GM19324 (cell line): Measurements from ENCODE around the gene NFXL1.

Experiments
- ATAC-seq: cut with Tn5 transposase; IDR thresholded peaks from one replicate; pipeline ENCODE4 v1.9.1; 2021; ENCODE audit warnings: mild to moderate bottlenecking, moderate library complexity; ENCODE audit not compliant: unreplicated experiment, low FRiP score

Gene NFXL1

DNA sequence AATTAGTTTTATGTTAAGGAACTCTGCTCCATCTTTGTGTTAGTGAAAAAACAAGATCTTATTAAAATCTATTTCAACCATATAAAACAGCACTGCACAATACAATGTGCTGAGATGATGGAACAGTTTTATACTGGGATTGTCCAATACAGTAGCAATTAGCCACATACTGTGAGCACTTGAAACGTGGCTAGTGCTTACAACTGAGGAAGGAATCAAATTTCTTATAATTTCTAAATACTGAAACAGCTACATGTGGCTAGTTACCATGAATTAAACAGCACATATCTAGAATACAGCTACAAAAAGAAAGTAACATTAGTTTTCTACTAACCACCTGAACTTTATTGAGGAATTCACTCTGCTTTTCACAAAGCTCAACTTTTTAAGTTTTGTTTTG is 14.7 kb downstream of the NFXL1 start:
- no peak for ATAC-seq

DNA sequence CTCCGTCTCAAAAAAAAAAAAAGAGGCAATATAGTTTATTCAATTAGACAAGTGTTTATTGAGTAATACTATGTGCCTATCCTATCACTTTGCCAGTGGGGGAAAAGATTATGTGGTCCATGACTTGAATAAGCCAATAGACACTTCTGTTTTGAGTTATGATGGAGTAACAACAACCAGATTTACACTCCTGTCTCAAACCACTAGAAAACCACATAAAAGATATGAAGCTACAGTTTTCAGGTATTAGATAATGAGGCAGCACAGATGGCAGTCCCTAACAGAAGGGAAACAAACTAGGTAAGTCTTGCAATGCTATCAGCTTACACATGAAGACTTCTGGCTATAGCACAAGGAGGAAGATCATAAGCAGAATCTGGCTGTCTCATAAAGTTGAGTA is 22.5 kb downstream of the NFXL1 start:
- ATAC-seq = no peak

DNA sequence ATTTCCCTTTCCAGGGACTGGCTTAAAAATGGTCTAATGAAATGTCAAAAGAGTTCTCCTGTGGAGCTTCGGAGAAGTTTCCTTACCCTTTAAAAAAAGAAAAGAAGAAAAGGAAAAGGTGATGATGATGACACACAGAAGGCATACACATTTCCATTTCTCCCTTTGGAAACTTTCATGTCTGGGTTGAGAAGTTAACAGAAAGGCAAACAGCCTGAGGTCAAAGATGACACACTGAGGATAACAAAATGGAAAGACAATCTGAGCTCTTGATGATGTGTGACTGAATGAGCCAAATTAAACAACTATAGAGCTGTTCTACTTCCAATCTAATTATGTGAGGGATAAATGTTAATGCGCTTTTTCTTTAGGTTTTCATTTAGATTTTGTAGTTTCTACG is 32.2 kb downstream of the NFXL1 start:
- ATAC-seq = no peak

DNA sequence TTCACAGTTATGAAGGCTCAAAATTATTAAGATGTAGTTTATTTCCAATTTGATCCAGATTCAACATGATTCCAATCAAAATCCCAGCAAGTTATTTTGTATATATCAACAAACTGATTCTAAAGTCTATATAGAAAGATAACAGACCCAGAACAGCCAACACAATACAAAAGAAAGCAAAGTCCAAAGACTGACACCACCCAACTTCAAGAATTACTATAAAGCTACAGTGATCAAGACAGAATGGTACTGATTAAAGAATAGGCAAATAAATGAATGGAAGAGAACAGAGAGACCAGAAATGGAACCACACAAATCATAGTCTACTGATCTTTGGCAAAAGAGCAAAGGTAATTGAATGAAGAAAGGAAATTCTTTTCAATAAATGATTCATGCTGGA is 34.9 kb downstream of the NFXL1 start:
- no peak for ATAC-seq

DNA sequence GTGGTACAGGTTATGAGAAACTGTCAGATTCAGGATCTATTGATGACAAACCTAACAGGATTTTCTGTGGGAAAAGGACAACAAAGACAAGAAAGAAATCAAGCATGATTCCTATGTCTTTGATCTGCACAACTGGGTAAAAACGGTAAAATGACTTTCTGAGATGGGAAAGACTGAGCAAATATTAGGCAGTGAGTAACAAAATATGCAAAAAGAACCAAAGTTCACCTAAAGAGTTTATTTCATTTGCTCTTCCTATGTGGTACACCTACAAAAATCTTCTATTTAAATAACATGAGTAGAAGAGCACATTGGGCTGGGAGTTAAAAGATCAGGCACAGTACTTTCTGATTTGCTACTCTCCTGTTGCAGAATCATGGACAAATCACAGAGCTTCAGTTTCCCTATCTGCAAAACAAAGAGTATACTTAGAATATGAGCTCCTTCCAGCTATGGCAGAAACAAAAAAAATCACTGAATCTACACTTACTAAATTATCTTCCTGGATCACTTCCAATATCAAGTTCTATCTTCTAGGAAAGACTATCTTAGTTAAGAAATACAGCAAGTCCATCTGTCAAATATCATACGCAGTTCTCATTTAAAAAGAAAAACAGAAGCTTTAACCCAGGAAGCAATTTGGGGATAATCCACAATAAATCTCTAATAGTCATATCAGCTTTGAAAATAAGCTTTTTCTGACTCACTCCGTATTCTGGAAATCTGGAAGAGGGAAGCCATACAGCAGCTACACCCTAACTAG is 37.4 kb downstream of the NFXL1 start:
- no peak for ATAC-seq

DNA sequence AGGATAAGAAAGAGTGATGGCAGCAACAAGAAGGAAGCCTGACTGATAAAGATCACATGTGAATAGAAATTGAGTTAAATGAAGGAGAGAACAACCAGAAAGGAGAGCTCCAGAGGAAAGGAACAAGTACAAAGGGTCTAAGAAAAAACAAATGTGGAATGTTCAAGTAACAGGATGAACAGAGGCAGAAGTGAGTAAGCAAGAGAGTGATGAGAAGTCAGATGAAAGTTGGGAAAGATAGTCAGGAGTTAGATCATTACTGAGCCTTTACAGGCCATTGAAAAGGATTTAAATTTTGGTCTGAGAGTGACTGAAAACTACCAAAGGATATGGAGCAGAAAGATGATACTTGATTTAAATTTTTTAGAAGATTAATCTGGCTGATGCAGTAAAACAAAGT is 38.1 kb downstream of the NFXL1 start:
- no peak for ATAC-seq

DNA sequence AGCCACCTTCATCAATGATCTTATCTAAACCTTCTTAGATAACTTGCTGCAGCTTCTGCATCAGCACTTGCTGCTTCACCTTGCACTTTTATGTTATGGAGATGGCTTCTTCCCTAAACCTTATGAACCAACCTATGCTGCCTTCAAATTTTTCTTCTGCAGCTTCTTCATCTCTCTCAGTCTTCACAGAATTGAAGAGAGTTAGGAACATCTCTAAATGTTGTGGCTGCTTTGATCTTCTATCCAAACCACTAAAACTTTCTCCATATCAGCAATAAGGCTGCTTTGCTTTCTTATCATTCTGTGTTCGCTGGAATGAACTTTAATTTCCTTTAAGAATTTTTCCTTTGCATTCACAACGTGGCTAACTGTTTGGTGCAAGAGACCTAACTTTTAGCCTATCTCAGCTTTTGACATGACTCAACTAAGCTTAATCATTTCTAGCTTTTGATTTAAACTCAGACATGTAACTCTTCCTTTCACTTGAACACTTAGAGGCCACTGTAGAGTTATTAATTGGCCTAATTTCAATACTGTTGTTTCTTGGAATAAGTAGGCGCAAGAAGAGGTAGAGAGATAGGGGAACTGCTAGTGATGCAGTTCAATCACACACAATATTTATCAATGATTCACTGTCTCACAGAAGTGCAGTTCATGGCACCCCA is 40.4 kb downstream of the NFXL1 start:
- ATAC-seq = no peak

DNA sequence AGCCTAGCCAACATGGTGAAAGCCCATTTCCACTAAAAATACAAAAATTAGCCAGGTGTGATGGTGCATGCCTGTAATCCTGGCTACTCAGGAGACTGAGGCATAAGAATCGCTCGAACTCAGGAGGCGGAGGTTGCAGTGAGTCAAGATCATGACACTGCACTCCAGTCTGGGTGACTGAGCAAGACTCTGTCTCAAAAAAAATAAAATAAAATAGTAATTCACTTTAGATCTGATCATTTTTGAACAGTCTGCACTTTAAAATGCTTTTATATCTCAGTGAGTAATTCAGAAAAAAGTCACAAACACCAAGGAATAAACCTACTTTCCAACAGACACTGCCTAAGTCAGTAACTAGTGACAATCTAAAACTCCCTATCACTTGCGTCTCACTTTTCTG is 50.9 kb downstream of the NFXL1 start:
- ATAC-seq = no peak

DNA sequence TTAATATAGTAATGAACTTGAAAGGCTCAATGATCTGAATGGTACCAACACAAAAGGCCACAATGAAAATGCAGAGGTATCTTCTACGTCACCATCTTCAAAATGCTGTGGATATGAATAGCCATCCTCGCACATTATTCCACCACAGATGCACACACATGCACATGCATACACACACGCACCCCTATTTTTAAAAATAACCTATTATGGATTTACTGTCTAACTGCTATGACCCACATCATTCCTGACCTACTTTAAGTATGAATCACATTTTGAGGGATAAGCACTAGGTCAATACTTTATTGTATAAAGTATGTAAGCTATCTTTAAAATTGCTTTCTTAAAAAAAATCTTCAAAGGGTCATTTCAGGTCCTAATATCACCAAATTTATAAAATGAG is 52.1 kb downstream of the NFXL1 start:
- ATAC-seq = no peak

DNA sequence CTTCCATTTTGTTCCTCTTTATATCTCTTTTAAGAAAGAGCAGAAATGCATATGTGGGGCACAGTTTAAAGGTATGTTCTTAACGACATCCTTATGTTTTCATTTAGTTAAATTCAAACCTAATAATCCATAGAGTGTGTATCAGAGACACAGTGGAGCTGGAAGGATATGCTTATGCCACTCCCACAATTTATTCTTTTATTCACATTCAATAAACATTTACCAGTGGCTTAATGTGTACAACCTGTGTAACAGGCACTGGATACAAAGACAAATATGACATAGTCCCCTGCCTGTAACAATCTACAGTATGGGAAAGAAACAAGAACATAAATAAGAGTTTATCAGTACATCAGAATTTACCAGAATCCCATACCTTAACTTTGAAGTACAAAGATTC is 54.1 kb downstream of the NFXL1 start:
- ATAC-seq = no peak

DNA sequence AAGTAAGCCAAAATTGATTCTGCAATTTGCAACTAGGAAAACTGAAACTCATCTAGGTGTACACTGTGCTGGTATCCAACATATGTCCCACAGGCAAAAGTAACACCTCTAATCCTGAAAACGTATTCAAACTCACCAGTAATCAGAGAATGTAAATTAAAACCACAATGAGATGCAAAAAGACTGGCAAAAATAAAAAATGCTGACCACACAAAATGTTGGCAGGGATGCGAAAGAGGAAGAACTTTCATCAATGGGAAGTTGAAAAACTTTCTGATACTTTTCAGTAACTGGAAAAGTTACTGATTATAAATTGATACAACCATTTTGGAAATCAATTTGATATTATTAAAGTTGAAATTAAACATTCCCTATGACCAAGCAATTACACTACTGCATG is 56.4 kb downstream of the NFXL1 start:
- ATAC-seq = no peak

DNA sequence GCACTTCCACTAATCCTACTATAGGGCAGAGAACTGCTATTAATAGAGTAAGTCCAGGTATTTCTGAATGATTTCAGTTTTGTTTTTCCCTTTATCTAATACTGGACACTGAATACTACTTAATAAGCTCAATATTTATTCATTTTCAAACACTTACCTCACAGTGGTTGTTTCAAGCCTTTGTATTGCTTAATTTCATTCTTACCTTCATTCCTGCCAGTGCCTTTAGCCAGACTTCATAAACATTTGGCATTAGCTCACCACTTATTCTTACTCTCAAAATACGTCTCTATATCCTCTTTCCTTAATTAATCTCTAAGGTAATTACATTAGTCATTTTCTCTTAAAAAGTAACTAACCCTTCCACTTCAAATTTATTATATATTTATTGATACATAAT is 57.7 kb downstream of the NFXL1 start:
- ATAC-seq = no peak

DNA sequence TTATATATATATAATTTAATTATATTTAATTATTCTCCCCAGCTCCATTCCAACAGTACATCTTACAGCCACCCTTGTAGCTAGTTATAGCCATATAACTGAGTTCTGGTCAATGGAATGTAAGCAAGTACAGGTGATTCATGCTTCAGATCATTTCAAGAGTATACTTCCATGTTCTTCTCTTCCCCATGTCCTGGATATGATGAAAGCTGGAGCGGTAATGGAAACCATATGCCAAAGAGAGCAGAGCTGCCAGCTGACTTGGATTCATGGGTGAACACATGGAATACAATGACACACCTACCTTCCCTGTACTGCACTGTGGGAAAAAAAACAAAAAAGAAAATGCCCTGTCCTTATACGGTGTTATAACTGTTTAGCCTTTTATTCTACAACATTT is 59.0 kb downstream of the NFXL1 start:
- ATAC-seq = no peak

DNA sequence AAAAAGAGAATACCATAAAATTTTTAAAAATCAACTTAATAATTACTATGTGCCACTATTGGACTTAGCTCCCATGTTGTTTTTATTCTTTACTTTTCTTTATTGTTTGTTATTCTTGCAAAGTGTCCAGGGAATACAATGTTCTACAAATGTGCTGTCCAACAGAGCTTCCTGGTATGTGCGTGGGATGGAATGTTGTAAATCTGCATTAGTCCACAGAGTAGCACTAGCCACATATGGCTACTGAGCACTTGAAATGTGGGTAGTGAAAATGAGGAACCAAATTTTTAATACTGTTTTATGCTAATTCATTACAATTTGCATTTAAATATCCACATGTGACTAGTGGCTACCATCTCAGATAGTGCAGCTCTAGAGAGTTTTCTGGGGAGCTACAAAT is 62.2 kb downstream of the NFXL1 start:
- ATAC-seq = no peak

DNA sequence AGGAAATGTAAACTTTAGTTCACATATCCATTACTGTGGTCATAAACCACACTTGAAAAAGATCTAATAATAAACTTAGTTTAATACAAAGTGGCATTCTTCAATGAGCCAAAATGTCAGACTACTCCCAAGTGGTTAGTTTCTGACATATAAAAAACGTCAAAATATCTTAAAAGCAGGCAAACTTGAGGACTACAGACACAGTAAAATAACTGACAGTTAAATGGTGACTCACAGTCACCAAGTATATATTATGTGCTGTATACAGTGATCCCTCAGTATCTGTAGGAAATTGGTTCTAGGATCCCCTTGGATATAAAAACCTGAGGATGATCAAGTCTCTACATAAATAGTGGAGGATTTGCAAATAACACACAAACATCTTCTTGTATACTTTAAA is 64.9 kb downstream of the NFXL1 start:
- no peak for ATAC-seq

DNA sequence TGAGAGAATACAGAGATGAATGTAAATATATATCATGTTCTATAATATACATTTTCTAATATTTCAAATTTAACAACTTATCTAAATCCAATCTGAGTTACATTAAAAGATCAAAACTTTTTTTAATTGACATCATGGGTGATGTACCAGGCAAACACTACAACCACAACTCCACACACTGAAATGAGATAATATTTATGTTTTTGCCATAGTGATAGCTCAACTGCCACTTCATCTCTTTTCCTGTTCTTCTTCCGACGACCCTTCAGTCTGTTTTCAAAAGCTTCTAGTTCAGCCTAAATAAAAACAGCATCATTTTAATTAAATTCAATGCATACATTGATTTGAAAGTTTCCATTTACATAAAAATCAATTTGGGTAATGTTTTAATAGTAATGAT is 66.3 kb downstream of the NFXL1 start:
- no peak for ATAC-seq

DNA sequence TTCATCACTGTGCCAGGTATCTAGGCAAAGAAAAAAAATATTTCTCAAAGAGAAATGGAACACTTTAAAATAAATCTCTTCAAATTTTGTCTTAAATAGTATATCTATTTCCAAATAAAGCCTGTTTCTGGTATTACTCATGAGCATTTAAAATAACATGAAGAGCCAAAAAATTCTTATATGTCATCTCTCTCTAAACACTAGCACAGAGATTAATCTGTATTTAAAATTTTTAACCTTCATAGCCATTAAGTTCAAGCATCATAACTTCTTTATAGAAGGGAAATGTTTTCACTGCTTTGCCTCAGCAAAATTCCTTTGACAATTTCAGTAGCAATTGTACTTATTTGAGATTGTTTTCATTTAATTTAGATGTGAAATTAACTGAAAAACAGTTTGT is 71.4 kb downstream of the NFXL1 start:
- no peak for ATAC-seq

DNA sequence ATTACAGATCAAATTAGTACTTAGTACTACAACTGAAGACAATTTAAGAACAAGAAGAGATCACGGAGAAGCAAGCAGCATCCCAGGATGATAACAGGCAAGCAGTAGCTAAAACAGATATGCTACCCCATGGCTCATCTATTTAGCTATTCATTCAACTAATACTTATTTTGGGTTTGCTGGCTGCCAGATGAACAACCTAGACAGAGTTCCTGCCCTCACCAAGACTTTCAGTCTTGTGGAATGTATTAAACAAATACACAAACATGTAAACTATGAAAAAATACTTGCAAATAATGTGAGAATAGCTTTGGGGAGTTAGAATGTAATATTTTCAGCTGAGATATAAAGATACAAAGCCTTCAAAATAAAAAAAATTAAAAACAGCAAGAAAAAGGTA is 74.1 kb downstream of the NFXL1 start:
- no peak for ATAC-seq

DNA sequence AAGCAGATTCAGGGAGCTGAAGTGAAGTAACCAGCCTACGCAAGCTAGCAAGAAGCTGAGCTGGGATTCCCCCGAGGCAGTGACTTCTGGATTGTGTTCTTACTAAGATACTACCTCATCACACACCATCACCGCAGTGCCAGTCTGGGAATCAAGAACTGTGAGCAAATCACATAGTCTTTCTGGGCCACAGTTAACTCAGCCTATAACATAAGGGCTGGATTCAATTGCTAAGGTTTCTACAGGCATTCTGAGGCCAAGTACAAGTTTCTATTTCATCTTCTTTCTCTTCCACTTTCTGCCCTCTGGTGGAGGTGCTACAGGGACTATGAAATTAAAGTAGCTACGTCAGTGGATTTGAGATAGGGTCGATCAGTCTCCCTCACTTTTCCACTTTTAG is 75.1 kb downstream of the NFXL1 start:
- ATAC-seq = peak; percentile 54

DNA sequence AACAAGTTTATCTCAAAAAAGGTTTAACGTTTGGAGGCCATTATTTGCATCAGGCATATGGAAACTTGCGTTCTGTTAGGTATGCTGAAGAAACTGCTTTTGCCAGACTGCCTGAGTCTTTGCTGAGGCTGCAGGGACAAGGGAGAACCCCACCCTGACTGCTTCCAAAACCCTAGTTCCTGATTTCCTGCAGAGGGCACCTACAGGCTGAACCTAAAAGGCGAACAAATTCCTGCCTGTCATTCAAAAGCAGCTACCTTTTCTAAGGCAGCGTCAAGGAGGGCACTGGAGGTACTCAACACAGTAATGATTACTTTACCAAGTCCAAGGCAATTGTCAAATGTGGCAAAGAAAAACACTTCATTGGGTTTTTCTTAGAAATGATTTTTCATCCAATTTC is 75.9 kb downstream of the NFXL1 start:
- ATAC-seq = no peak

DNA sequence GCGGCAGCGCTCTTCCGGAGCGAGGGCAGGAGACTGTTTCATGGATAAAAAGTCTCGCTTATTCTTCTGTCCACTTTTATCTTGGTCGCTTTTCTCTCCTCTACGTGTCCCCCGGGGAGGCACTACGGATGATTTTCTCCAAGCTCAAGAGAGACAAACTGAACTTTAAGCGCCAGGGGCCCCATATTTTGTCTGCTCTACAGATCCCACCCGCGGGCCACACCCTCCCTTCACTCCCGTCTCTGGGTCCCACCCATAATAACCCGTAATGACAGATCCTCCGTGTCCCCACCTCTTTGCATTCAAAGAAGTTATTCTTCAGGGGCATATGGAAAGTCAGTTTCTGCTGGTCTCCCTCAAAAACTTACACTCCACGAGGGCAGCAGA is 76.5 kb downstream of the NFXL1 start, which contains the start of gene CORIN:
Gene CORIN, minus strand, starts transcription at position 160 of the 387 bp plus-strand sequence. Its CDS starts 118 bp downstream, at position 42.
- ATAC-seq = no peak
